GM18508 (cell line): ENCODE measurements around the gene TMEM185A.
"Not testable (repeated sequence)": the region's sequence is repeated elsewhere in the genome, so short reads cannot be mapped to it uniquely, and the experiment has no call there.

Source experiments
- ATAC-seq: cut with Tn5 transposase; IDR thresholded peaks from one replicate; pipeline ENCODE4 v1.9.1; 2021; ENCODE audit warnings: moderate number of reproducible peaks; ENCODE audit not compliant: insufficient read depth, unreplicated experiment

Gene TMEM185A

GRCh38 chrX:149628280-149628679 lies 3.3 kb downstream of the TMEM185A start:
- ATAC-seq: no peak

DNA sequence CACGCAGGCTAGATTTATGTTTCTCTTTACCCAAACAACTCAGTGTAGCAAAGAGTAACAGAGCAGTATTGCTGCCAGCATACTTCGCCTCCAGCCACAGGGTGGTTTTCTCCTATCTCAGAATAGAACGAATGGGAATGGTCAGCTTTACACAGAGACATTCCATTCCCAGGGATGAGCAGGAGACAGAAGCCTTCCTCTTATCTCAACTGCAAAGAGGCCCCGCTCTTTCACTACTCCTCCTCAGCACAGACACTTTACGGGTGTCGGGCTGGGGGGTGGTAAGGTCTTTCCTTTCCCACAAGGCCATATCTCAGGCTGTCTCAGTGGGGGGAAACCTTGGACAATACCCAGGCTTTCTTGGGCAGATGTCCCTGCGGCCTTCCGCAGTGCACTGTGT lies 4.8 kb downstream of the TMEM185A start:
- ATAC-seq: not testable (repeated sequence)

GRCh38 chrX:149619662-149620061 lies 11.9 kb downstream of the TMEM185A start:
- ATAC-seq: not testable (repeated sequence)

DNA sequence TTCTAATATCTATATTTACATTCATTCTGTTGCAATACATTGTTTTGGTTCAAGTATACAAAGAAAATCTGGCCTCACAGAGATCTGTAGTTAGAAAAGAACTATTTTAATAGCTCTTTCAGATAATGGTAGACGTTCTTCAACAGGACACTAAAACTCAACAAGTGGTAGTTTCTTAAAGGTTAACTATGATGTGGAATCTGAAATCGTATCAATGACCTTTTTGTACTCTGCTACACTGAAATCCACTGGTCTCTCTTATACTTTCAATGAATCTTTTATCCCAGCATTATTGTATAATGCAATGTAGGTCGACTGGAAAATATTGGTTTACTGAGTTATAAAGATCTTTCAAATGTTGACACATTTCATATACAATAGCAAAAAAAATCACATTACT lies 12.7 kb downstream of the TMEM185A start:
- no peak for ATAC-seq

DNA sequence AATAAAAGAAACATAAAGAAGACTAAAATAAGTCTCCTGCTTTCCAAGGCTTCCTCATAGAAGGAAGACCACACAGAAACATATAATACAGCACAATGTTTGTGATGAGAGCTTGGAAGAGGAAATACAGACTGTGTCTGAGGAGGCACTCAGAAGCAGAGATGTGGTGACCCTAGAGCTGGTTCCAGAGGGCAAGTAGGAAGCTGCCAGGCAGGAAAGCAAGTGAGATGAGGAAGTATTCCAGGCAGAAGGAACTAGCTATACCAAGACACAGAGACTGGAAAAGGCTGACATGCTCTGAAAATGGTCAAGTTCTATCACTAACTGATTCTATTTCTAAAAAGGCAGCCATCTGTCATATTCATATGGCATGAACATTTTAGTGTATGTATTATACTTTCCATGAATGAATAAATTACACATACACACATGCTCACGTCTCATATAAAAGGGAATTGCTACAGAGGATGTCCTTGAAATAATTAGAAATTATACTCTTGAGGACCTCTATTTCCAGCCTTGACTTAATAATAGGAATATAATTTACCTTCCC lies 19.9 kb downstream of the TMEM185A start:
- ATAC-seq: no peak

GRCh38 chrX:149610511-149610910 lies 21.1 kb downstream of the TMEM185A start:
- no peak for ATAC-seq

DNA sequence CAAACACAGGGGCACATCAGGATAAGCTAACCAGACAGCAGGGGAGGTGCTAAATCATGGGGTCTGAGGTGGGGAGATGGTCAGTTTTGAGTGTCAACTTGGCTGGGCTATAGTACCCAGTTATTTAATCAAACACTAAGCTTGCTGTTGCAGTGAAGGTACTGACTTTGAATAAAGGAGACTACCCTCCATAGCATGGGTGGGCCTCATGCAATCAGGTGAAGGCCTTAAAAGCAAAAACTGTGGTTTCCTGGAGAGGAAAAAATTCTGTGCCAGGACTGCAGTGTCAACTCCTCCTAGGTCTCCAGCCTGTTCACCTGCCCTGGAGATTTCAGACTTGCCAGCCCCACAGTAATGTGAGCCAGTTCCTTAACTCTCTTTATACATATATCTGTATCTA lies 23.9 kb downstream of the TMEM185A start:
- ATAC-seq: no peak

- ATAC-seq: not testable (repeated sequence)
These were observed 26.2 kb downstream of the TMEM185A start for GRCh38 chrX:149605248-149605885.

DNA sequence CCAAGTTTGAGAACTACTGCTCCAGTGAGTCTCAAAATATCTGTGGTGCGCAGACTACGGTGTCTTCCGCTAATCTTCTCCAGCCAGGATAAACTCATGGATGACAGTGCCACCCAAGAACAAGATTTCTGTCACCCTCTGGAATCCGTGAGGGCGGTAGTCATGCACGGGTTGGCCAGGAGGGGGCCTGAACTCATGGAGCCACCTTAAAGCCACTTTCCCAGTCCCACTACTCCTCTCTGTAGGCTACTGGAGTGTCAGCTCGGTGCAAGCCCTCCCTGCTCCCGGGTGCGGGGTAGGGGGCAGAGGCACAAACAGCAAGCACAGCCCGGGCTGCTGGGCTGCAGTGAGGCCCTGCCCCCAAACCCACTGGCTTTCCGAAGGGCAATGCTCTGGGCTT lies 33.0 kb downstream of the TMEM185A start:
- ATAC-seq: not testable (repeated sequence)

GRCh38 chrX:149595943-149596342 lies 35.6 kb downstream of the TMEM185A start:
- not testable (repeated sequence) for ATAC-seq

GRCh38 chrX:149595214-149595613 lies 36.4 kb downstream of the TMEM185A start, which contains the start of gene HSFX2:
Gene HSFX2, minus strand, starts transcription at chrX:149595314. Its CDS starts 614 bp downstream, at chrX:149594700.
- ATAC-seq: not testable (repeated sequence)

DNA sequence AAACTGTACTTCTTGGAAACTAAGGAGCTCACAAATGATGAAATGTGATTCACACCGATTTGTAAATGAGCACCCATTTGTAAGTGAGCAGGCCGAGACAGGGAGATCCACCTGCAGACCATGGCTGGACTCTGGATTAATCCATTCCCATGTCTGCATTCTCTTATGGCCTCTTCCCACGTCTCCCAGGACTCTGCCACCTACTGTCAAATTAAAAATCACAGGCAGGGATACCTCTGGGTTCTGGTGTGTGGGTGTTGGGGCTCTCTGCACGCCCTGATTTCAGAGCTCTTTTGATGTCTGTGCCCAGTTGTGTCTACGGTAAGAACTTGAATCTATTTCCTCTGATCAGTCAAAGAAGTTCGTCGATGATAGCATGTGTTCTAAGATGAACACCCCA lies 40.6 kb downstream of the TMEM185A start:
- not testable (repeated sequence) for ATAC-seq

GRCh38 chrX:149587359-149587758 lies 44.2 kb downstream of the TMEM185A start, which contains the start of gene MAGEA9B:
Gene MAGEA9B, minus strand, starts transcription at chrX:149587459. Its CDS starts 4,280 bp downstream, at chrX:149583179.
- ATAC-seq: not testable (repeated sequence)

DNA sequence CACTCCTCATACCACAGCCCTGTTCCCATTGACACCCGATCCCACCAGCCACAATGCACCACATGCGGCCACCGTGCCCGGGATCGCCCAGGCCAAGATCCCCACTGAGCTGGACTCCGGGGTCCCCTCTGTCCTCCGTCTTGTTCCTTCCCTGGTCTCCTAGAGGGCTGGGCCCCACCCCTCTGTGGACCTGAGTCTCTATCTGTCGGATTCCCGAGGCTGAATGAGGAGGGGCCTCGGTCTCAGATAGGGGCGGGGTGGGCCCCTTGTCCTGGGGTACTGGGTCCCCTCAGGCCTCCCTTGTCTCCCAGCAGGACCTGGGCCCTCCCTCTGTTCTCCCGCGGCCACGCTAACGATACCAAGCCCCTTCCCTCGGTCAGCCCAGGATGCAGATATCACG lies 46.0 kb downstream of the TMEM185A start:
- ATAC-seq: not testable (repeated sequence)

DNA sequence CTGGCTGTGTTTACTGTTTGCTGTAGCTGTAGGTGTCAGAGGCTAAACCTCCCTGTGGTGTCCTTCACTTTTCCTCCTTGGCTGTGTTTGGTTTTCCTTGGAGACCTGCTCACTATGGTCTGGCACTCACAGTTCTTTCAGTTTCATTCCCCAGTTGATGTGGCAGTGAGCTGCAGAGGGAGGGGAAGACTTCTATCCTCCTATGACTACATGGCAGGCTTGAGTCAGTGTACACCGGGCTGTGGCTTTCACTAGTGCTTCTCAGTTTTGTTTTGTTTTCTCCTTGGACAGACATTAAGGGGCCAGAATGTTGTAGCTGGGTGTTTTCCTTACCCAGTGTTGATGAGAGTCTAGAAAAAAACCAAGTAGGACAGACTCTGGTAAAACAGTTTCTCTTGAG lies 58.1 kb downstream of the TMEM185A start:
- peak; percentile 100 for ATAC-seq

DNA sequence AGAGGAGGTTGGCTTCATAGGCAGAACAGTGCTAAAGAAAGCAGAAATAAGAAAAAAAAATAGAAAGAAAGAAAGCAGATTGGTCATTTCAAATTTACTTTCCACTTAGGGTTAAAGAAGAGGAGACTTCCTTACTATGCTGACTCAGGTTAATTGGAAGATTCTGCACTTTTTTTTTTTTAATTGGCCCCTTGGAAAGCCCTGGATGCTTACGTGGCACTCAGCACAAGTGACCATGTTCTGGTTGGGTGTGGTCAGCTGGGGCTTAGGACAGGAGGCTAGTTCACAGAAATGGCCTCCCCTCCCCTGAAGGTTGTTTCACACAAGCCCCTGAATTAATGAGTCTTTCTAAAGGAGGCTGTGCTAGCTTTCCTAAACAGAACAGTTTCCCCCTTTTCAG lies 58.8 kb downstream of the TMEM185A start:
- no peak for ATAC-seq

DNA sequence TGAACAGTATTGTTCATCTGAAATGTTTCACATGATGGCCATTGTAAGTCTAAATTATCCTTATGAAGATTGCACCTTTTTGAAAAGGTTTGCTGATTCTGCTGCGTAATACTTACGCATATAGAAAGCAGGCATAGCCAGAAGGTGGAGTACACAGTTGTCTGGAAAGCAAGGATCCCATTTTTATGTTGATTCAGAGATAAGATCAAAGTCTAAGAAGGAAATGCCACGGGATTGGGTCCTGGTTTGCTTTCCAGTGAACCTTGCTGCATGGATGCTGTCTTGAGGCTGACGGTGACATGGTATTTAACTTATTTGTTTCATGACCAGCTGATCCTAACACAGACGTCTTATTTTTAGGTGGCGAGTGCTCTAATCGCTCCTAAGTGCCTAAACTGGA lies 59.8 kb downstream of the TMEM185A start:
- no peak for ATAC-seq

GRCh38 chrX:149570668-149571067 lies 60.9 kb downstream of the TMEM185A start:
- ATAC-seq: no peak

- no peak for ATAC-seq
These were observed 61.8 kb downstream of the TMEM185A start for GRCh38 chrX:149569770-149570169.

GRCh38 chrX:149568701-149569296 lies 62.8 kb downstream of the TMEM185A start:
- ATAC-seq: no peak

- ATAC-seq: no peak
These were observed 63.8 kb downstream of the TMEM185A start for GRCh38 chrX:149567621-149568417.
